ENCODE data around the gene ESR2.

GRCh38 chr14:64107438-64107837 lies 186.7 kb downstream of the ESR2 start:
- TF ChIP-seq CTCF (IDR thresholded peaks at IDR 0.05; ENCODE audit: insufficient read depth, low read depth, low read length) (no peak), EZH2 (IDR thresholded peaks at IDR 0.05; ENCODE audit: insufficient read depth, low read length) (no peak)

All from astrocyte (in vitro differentiated cells and primary cell).